Caco-2 (cell line): ENCODE measurements around the gene PPP2R2B. TPM values are rescaled to one million over a fixed set of nuclear protein-coding genes. Genes with fewer than 3 reads are reported as not detected.

ENCODE experiments used
- BruUV-seq: library from RNA; stranded (reverse); fragments of 400-500 nt; replicated peaks from 2 replicates; lab custom pipeline; 2021; lab: Mats Ljungman, UMichigan
- CTCF ChIA-PET: fragments of 300-600 bp; sonication (Branson Sonifier 250); formaldehyde crosslinking; loops from one replicate; lab custom pipeline; 2022; ENCODE audit warnings: antibody characterized with exemption; lab: Charles Lee
- POLR2A ChIA-PET: fragments of 300-600 bp; sonication (Branson Sonifier 250); formaldehyde crosslinking; loops from one replicate; lab custom pipeline; 2022; ENCODE audit warnings: antibody characterized with exemption; lab: Charles Lee
- DNase-seq, 2 experiments: peaks; one replicate each; pipeline versions ENCODE4 v3.0.0 to v3.0.0-alpha.2; 2020 to 2022
- H3K27me3 ChIP-seq: replicated peaks from 2 replicates; pipeline ENCODE4 v1.6.0; 2011; ENCODE audit warnings: low read length; ENCODE audit not compliant: control insufficient read depth, insufficient read depth
- H3K36me3 ChIP-seq: 2 replicates; pipeline ENCODE4 v1.5.1; 2011; ENCODE audit warnings: low read length; ENCODE audit not compliant: control insufficient read depth, insufficient read depth
- H3K4me1 ChIP-seq: fragments of 250-450 bp; sonication (Bioruptor Pico); 2 replicates; pipeline ENCODE4 v1.5.1; 2020; ENCODE audit warnings: mild to moderate bottlenecking
- H3K4me3 ChIP-seq: 2 replicates; pipeline ENCODE4 v1.5.1; 2011; ENCODE audit warnings: low read depth, mild to moderate bottlenecking, control low read depth, low read length
- H3K9me3 ChIP-seq: fragments of 250-450 bp; sonication (Bioruptor Pico); 2 replicates; pipeline ENCODE4 v1.5.1; 2020; ENCODE audit warnings: mild to moderate bottlenecking, moderate library complexity
- H3K27ac Mint-ChIP-seq: one replicate; pipeline ENCODE4 v1.8.0; 2022; ENCODE audit warnings: mixed read lengths; ENCODE audit not compliant: unreplicated experiment
- H3K27me3 Mint-ChIP-seq: one replicate; pipeline ENCODE4 v1.8.0; 2022; ENCODE audit warnings: mixed read lengths; ENCODE audit not compliant: insufficient read depth, unreplicated experiment
- H3K36me3 Mint-ChIP-seq: one replicate; pipeline ENCODE4 v1.8.0; 2022; ENCODE audit warnings: mild to moderate bottlenecking, mixed read lengths; ENCODE audit not compliant: insufficient read depth, unreplicated experiment
- H3K4me1 Mint-ChIP-seq: one replicate; pipeline ENCODE4 v1.8.0; 2022; ENCODE audit warnings: low read depth, mixed read lengths; ENCODE audit not compliant: unreplicated experiment
- H3K4me3 Mint-ChIP-seq: one replicate; pipeline ENCODE4 v1.8.0; 2022; ENCODE audit warnings: mild to moderate bottlenecking, moderate library complexity, mixed read lengths; ENCODE audit not compliant: unreplicated experiment
- H3K9me3 Mint-ChIP-seq: one replicate; pipeline ENCODE4 v1.8.0; 2022; ENCODE audit warnings: mixed read lengths; ENCODE audit not compliant: unreplicated experiment
- intact Hi-C: fragments of 100-400 bp; cut with micrococcal nuclease; formaldehyde crosslinking; loops from one replicate; pipeline ENCODE4 v1.10.0; 2022; ENCODE audit not compliant: unreplicated experiment
- total RNA-seq: library from RNA; stranded (reverse); gene quantifications from 2 replicates; pipeline ENCODE4 v1.2.3, GENCODE V29; 2022
- TF ChIP-seq, protein P1 (sequence below), 2 experiments: fragments of 200-600 bp in 1 of 2; IDR thresholded peaks; 1 replicate in 1 of 2; 2 replicates in 1 of 2; pipeline versions ENCODE4 v1.5.1 to v1.8.0; 2011 to 2022; ENCODE audit warnings: antibody characterized with exemption in 1 of 2, control low read depth in 1 of 2, inconsistent platforms in 1 of 2, low read depth in 1 of 2, low read length in 1 of 2, mild to moderate bottlenecking in 1 of 2, moderate library complexity in 1 of 2; ENCODE audit not compliant: insufficient read depth in 1 of 2, severe bottlenecking in 1 of 2, unreplicated experiment in 1 of 2

Gene PPP2R2B
- total RNA-seq, 1 experiment from 2014 or later = 9.8 TPM

DNA sequence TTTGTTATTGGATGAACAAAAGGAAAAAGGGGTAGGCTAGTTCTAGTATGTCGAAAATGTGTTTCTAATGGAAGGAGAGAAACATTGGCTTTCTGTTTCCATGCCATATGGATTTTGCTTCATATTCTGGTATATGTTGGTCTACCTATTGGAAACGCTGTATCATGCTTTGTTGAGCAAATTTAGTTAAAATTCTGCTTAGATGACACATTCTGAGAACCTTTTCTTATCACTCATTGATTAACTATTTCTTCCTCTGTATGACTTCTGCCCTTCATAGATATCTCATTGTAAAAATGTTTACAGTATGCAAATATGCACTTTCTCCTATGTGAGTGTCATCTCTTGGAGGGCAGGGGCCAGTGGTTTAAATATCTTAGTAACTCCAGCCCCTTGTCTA, 293.8 kb downstream of the PPP2R2B start:
- H3K27ac Mint-ChIP-seq = no peak overlapping the region
- Histone ChIP-seq H3K27me3 (no peaks in the 10 kb centered on the region; the same call in none of the 2 replicates), H3K4me1 (no peaks in the 10 kb centered on the region), H3K4me3 (no peak overlapping the region), H3K36me3 (no peaks in the 10 kb centered on the region), H3K9me3 (no peaks in the 10 kb centered on the region)
- H3K4me3 Mint-ChIP-seq = no peak overlapping the region
- H3K36me3 Mint-ChIP-seq = no peaks in the 10 kb centered on the region
- no peaks in the 10 kb centered on the region for H3K9me3 Mint-ChIP-seq
- intact Hi-C loops = no loop called here
- no peaks in the 10 kb centered on the region for H3K27me3 Mint-ChIP-seq
- BruUV-seq = no TSS peak
- no peak for DNase-seq
- POLR2A ChIA-PET = no interaction called here
- TF ChIP-seq, protein P1, sequence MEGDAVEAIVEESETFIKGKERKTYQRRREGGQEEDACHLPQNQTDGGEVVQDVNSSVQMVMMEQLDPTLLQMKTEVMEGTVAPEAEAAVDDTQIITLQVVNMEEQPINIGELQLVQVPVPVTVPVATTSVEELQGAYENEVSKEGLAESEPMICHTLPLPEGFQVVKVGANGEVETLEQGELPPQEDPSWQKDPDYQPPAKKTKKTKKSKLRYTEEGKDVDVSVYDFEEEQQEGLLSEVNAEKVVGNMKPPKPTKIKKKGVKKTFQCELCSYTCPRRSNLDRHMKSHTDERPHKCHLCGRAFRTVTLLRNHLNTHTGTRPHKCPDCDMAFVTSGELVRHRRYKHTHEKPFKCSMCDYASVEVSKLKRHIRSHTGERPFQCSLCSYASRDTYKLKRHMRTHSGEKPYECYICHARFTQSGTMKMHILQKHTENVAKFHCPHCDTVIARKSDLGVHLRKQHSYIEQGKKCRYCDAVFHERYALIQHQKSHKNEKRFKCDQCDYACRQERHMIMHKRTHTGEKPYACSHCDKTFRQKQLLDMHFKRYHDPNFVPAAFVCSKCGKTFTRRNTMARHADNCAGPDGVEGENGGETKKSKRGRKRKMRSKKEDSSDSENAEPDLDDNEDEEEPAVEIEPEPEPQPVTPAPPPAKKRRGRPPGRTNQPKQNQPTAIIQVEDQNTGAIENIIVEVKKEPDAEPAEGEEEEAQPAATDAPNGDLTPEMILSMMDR (IDR thresholded peaks at IDR 0.05; ENCODE audit: insufficient read depth in 1 of 2, low read depth in 1 of 2, low read length in 1 of 2, severe bottlenecking in 1 of 2, unreplicated experiment in 1 of 2) = no peak
- no peaks in the 10 kb centered on the region for H3K4me1 Mint-ChIP-seq
- CTCF ChIA-PET = no interaction called here

DNA sequence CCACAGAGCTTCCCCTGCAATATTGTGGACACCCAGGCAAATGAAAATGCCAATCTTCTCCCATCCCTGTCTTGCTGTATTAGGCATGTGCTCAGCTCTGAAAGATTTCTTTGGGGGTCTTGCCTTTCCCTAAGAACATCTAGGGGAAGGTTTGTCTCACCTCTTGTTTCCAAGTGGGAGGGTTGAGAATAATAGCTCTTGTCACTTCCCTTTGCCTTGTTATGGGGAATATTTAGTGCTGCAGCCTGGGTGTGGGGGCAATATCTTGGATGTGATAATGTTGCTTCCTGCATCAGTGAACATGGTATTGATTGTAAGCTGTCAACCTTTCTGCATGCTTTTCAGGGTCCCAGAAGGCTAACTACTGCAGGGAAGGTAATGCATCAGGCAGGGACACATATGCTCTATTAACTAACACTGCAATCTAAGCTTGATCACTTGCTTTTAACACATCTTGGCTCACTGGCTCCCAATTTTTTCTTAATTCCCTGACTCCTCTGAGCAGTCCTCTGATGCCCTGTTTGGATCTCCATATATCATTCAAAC, 296.4 kb downstream of the PPP2R2B start:
- H3K27me3 ChIP-seq = no peaks in the 10 kb centered on the region; the same call in none of the 2 replicates
- DNase-seq = no peak
- H3K27ac Mint-ChIP-seq = no peak overlapping the region
- no peaks in the 10 kb centered on the region for H3K9me3 Mint-ChIP-seq
- TF ChIP-seq, protein P1 (IDR thresholded peaks at IDR 0.05; ENCODE audit: insufficient read depth in 1 of 2, low read depth in 1 of 2, low read length in 1 of 2, severe bottlenecking in 1 of 2, unreplicated experiment in 1 of 2) = no peak
- POLR2A ChIA-PET = no interaction called here
- no peaks in the 10 kb centered on the region for H3K36me3 Mint-ChIP-seq
- BruUV-seq = no TSS peak
- no peak overlapping the region for H3K4me3 Mint-ChIP-seq
- no peaks in the 10 kb centered on the region for H3K4me1 Mint-ChIP-seq
- no peaks in the 10 kb centered on the region for H3K36me3 ChIP-seq
- intact Hi-C loops = no loop called here
- H3K27me3 Mint-ChIP-seq = peaks cover 9% of the 10 kb centered on the region
- H3K4me1 ChIP-seq = no peaks in the 10 kb centered on the region
- no peaks in the 10 kb centered on the region for H3K9me3 ChIP-seq
- CTCF ChIA-PET = no interaction called here
- no peak overlapping the region for H3K4me3 ChIP-seq

DNA sequence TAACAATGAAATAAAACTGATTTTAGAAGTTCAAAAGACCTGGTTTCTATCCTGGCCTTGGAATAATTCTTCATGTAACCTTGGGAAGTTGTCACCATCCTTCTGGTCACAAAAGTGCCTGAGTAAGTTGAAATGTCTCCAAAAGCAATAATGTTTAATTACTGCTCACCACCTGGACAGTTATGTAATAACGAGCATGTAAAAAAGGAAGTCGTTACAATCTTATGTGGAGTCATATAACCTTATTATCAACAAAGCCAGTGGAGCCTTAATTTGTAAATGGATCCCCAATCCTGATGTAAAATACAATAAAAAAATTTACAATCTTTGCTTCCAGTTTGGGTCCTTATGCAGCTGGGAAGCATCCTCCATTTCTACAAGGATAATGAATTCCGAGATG, 298.3 kb downstream of the PPP2R2B start:
- intact Hi-C loops = no loop called here
- Mint-ChIP-seq H3K9me3 (peaks cover 11% of the 10 kb centered on the region), H3K4me1 (no peaks in the 10 kb centered on the region), H3K4me3 (no peak overlapping the region), H3K27ac (no peak overlapping the region), H3K36me3 (no peaks in the 10 kb centered on the region), H3K27me3 (peaks cover 9% of the 10 kb centered on the region)
- POLR2A ChIA-PET = no interaction called here
- H3K4me3 ChIP-seq = no peak overlapping the region
- peaks cover 7% of the 10 kb centered on the region; the same call in 1 of the 2 replicates for H3K9me3 ChIP-seq
- TF ChIP-seq, protein P1 (IDR thresholded peaks at IDR 0.05; ENCODE audit: insufficient read depth in 1 of 2, low read depth in 1 of 2, low read length in 1 of 2, severe bottlenecking in 1 of 2, unreplicated experiment in 1 of 2) = no peak
- DNase-seq = no peak
- H3K4me1 ChIP-seq = no peaks in the 10 kb centered on the region
- no peaks in the 10 kb centered on the region; the same call in none of the 2 replicates for H3K27me3 ChIP-seq
- CTCF ChIA-PET = no interaction called here
- BruUV-seq = no TSS peak
- H3K36me3 ChIP-seq = no peaks in the 10 kb centered on the region
